Glutamatergic neuron (in vitro differentiated cells): ENCODE measurements around the gene OR51B4. TPM values are rescaled to one million over a fixed set of nuclear protein-coding genes. Genes with fewer than 3 reads are reported as not detected.

Experiments used
- DNase-seq: peaks from one replicate; pipeline ENCODE4 v3.0.0; 2022
- H3K27ac Mint-ChIP-seq: one replicate; pipeline ENCODE4 v1.8.0; 2020; ENCODE audit warnings: mild to moderate bottlenecking, mixed read lengths, inconsistent platforms; ENCODE audit not compliant: unreplicated experiment
- H3K27me3 Mint-ChIP-seq: one replicate; pipeline ENCODE4 v1.8.0; 2020; ENCODE audit warnings: mild to moderate bottlenecking, moderate library complexity, mixed read lengths, inconsistent platforms; ENCODE audit not compliant: unreplicated experiment
- H3K36me3 Mint-ChIP-seq: one replicate; pipeline ENCODE4 v1.8.0; 2020; ENCODE audit warnings: mild to moderate bottlenecking, mixed read lengths, inconsistent platforms; ENCODE audit not compliant: unreplicated experiment
- H3K4me1 Mint-ChIP-seq: one replicate; pipeline ENCODE4 v1.8.0; 2020; ENCODE audit warnings: mild to moderate bottlenecking, low read depth, mixed read lengths, inconsistent platforms; ENCODE audit not compliant: unreplicated experiment
- H3K4me3 Mint-ChIP-seq: one replicate; pipeline ENCODE4 v1.8.0; 2020; ENCODE audit warnings: mild to moderate bottlenecking, mixed read lengths, inconsistent platforms; ENCODE audit not compliant: unreplicated experiment
- H3K9me3 Mint-ChIP-seq: one replicate; pipeline ENCODE4 v1.8.0; 2020; ENCODE audit warnings: mild to moderate bottlenecking, moderate library complexity, mixed read lengths, inconsistent platforms; ENCODE audit not compliant: unreplicated experiment
- total RNA-seq: library from RNA; stranded (reverse); fragmentation: NEBNext Ultra II Directional; extraction: Animal tissue kit (Norgen Biotek cat#: 25700); gene quantifications from one replicate; pipeline ENCODE4 v1.2.1, GENCODE V29; 2021; ENCODE audit not compliant: unreplicated experiment
- TF ChIP-seq, protein P1 (sequence below): fragments of 200-600 bp; sonication (generic); IDR thresholded peaks from one replicate; pipeline ENCODE4 v1.5.0; 2021; ENCODE audit not compliant: partially characterized antibody, unreplicated experiment

OR51B4 gene
- total RNA-seq, 1 donor from 2014 or later, result not detected

DNA sequence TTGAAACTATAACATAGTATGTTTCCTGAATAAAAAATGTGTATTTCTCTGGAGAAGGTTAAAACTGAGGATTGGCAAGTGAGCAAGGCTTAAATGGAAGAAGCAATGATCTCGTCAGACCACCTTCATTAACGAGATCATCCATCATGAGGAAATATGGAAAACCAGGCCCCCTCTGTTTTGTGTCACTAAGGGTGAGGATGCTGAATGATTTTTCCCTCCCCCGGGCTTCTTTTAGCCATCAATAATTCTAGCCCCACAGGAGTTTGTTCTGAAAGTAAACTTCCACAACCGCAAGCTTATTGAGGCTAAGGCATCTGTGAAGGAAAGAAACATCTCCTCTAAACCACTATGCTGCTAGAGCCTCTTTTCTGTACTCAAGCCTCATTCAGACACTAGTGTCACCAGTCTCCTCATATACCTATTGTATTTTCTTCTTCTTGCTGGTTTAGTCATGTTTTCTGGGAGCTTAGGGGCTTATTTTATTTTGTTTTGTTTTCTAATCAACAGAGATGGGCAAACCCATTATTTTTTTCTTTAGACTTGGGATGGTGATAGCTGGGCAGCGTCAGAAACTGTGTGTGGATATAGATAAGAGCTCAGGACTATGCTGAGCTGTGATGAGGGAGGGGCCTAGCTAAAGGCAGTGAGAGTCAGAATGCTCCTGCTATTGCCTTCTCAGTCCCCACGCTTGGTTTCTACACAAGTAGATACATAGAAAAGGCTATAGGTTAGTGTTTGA lies 26.2 kb downstream of the OR51B4 start:
- H3K36me3 Mint-ChIP-seq, result no peaks in the 10 kb centered on the region
- H3K27me3 Mint-ChIP-seq, result no peaks in the 10 kb centered on the region
- DNase-seq, result no peak
- H3K27ac Mint-ChIP-seq, result no peak overlapping the region
- H3K4me1 Mint-ChIP-seq, result peaks cover 8% of the 10 kb centered on the region
- H3K9me3 Mint-ChIP-seq, result peaks cover 1% of the 10 kb centered on the region
- H3K4me3 Mint-ChIP-seq, result no peak overlapping the region
- TF ChIP-seq, protein P1, sequence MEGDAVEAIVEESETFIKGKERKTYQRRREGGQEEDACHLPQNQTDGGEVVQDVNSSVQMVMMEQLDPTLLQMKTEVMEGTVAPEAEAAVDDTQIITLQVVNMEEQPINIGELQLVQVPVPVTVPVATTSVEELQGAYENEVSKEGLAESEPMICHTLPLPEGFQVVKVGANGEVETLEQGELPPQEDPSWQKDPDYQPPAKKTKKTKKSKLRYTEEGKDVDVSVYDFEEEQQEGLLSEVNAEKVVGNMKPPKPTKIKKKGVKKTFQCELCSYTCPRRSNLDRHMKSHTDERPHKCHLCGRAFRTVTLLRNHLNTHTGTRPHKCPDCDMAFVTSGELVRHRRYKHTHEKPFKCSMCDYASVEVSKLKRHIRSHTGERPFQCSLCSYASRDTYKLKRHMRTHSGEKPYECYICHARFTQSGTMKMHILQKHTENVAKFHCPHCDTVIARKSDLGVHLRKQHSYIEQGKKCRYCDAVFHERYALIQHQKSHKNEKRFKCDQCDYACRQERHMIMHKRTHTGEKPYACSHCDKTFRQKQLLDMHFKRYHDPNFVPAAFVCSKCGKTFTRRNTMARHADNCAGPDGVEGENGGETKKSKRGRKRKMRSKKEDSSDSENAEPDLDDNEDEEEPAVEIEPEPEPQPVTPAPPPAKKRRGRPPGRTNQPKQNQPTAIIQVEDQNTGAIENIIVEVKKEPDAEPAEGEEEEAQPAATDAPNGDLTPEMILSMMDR, result no peak

DNA sequence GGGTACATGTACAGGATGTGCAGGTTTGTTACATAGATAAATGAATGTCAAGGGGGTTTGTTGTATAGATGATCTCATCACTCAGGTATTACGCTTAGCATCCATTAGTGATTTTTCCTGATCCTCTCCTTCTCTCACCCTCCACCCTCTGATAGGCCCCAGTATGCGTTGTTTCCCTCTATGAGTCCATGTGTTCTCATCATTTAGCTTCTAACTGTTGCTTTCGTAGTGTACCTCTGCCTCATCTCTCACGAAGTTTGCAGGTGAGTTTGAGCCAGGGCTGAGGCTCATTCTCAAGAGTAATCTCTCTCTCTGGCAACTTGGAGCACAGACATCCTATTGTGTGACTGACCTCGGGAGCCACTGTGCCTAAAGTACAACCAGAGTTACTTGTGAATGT lies 27.4 kb downstream of the OR51B4 start:
- H3K27me3 Mint-ChIP-seq, result no peaks in the 10 kb centered on the region
- TF ChIP-seq, protein P1, result no peak
- DNase-seq, result no peak

DNA sequence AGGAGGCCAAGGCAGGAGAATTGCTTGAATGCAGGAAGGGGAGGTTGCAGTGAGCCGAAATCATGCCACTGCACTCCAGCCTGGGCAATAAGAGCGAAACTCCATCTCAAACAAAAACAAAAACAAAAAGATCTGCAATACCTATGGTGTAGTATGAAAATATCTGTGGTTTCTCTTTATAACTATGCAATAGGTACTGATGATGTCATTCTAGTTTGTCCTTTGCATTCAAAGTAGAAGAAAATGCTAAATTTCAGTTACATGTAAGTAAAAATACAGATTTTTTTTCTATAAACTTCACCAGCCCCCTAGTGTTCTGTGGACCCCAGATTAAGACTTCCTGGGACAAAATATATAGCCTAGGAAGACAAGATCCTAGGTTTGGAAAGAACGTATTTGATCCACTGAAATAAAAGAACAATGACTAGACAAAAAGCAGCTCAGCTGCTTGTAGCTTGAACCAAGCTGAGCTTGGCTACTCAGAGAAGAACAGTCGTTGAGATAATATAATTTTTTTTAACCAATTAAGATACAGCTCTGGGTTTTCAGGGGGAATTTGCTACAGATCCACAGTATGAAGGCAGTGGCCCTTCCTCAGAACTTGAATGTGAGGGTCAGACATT lies 29.2 kb downstream of the OR51B4 start:
- TF ChIP-seq, protein P1, result no peak
- Mint-ChIP-seq H3K36me3 (no peaks in the 10 kb centered on the region), H3K27me3 (no peaks in the 10 kb centered on the region), H3K4me1 (peaks cover 7% of the 10 kb centered on the region), H3K4me3 (no peak overlapping the region), H3K9me3 (no peaks in the 10 kb centered on the region), H3K27ac (no peak overlapping the region)
- DNase-seq, result no peak

More for the DNA sequence above, 27.4 kb downstream of the OR51B4 start:
- H3K4me1 Mint-ChIP-seq, result peaks cover 7% of the 10 kb centered on the region
- H3K9me3 Mint-ChIP-seq, result no peaks in the 10 kb centered on the region
- no peak overlapping the region for H3K27ac Mint-ChIP-seq
- H3K4me3 Mint-ChIP-seq, result no peak overlapping the region
- H3K36me3 Mint-ChIP-seq, result no peaks in the 10 kb centered on the region

DNA sequence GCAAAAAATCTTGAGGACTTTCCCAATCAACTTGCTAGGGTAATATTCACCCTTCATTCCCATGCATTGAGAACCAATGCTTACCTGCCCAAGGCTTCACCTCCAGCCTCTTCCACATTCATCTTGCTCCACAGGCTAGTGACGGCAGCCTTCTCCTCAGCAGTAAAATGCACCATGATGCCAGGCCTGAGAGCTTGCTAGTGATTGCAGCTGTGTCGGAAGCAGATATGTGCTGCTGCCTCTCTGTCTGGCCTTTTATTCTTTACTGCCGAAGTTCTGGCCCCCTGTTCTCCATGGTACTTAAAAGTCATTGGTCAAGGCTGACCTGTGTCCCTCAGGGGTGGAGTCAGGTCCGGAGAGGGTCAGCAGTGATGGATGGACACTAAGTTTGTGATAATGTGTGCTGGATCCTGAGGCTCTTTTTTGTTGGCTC lies 32.0 kb downstream of the OR51B4 start, which contains the start of gene HBE1:
Gene HBE1 (minus strand): TSS at position 231 of the 433 bp plus-strand sequence. CDS start 55 bp downstream, at position 176.
- H3K36me3 Mint-ChIP-seq, result no peaks in the 10 kb centered on the region
- H3K9me3 Mint-ChIP-seq, result no peaks in the 10 kb centered on the region
- no peaks in the 10 kb centered on the region for H3K27me3 Mint-ChIP-seq
- H3K27ac Mint-ChIP-seq, result no peak within 1 kb of the TSS
- no peak for DNase-seq
- TF ChIP-seq, protein P1, result no peak
- no peak within 1 kb of the TSS for H3K4me3 Mint-ChIP-seq
- H3K4me1 Mint-ChIP-seq, result peaks cover 5% of the 10 kb centered on the region

DNA sequence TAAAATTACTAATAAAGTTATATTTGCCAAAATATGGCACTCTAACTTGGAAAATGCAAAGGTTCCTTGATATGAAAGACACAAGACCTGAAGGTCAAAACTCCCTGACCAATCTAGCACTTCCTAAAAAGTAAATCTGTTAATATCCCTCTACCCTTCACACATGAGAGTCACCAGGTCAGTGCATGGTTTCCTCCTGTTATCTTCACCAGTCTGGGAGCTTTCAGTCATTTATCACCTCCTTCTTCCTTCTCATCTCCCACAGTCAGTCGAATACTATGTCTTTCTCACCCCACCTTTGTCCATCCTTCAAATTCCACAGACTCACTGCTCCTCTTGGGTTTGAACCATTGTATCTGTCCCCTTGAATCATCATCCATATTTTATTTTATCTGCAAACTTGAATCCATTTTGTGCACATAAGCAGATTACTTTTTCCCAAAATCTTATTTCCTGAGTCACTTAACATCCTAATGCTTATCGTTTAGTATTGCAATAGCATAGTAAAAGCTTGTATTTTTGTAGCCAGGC lies 34.6 kb downstream of the OR51B4 start:
- H3K27me3 Mint-ChIP-seq, result no peaks in the 10 kb centered on the region
- H3K4me1 Mint-ChIP-seq, result no peaks in the 10 kb centered on the region
- peaks cover under 1% of the 10 kb centered on the region for H3K9me3 Mint-ChIP-seq

More for the DNA sequence above, 34.6 kb downstream of the OR51B4 start:
- TF ChIP-seq, protein P1, result no peak
- Mint-ChIP-seq H3K36me3 (no peaks in the 10 kb centered on the region), H3K4me3 (no peak overlapping the region), H3K27ac (no peak overlapping the region)
- no peak for DNase-seq
